Pulmonary artery endothelial cell (primary cell): ENCODE results near the gene RABIF. TPM values are rescaled to one million over a fixed set of nuclear protein-coding genes. Genes with fewer than 3 reads are reported as not detected.
"Not testable (repeated sequence)": the region's sequence is repeated elsewhere in the genome, so short reads cannot be mapped to it uniquely, and the experiment has no call there.

Experiments
- DNase-seq: peaks from one replicate; pipeline ENCODE4 v3.0.0-alpha.2; 2011; ENCODE audit warnings: low read depth, low spot score
- total RNA-seq: library from RNA; depleted of rRNA; stranded (reverse); fragments of >200 nt; gene quantifications from 2 replicates; pipeline ENCODE4 v1.2.3, GENCODE V29; 2014

The RABIF gene
- total RNA-seq, 1 donor from 2014 or later = 9.4 TPM

DNA sequence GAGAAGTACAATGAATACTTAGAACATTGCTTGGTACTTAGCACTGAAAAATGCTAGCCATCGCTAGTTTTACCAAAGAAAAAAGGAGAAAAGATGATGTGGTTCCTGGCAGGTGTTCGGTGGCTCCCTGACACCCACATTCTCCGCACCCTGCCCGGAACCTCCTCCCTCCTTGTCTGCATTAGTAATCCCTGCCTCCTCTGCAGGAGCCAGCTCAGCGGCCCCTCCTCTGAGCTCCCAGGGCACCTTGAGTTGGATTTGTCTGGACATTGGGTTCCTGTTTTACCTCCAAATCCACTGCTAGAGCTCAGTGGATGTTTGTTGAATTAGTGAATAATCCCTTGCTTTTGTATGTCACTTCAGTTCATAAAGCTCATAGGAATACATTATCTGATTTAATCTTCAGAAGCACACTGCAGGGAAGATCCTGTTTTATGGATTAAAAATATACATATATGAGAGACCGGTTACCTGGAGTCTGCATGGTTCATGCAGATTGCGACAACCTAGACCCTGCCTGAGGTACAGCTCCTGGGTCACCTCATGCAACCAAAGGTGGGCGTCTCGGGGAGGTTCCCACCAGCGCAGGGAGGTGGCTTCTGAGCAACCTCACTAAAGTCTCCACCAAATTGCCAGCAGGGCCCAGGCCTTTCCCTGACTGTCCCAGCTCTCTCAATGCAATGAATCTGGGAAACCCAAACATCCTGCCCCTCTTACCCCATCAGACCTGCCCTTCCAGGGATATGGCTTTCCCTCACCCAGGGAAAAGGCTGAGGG is 54.0 kb downstream of the RABIF start:
- DNase-seq = no peak

DNA sequence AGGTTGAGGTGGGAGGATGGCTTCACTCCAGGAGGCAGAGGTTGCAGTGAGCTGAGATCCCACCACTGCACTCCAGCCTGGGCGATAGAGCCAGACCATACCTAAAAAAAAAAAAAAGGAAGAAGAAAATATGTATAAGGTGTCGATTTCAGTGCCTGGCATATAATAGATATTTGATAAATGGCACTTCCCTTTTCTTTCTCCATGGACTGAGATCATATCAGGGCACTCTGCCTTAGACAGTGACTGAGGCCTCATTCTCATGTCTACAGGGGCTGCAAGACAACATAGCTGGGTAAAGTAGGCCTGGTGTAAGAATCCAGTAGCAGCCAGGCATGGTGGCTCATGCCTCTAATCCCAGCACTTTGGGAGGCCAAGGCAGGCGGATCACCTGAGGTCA is 57.0 kb downstream of the RABIF start:
- no peak for DNase-seq

DNA sequence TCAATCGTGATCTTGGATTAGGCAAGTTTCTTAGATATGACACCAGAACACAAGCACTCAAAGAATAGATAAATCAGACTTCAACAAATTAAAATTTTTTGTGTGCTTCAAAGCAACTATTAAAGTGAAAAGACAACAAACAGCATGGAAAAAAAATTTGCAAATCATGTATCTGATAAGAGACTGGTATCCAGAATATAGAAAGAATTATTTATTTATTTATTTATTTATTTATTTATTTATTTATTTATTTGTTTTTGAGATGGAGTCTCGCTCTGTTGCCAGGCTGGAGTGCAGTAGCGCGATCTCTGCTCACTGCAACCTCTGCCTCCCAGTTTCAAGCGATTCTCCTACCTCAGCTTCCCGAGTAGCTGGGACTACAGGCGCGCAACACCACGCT is 59.7 kb downstream of the RABIF start:
- not testable (repeated sequence) for DNase-seq

Other genes with a start within 250 kb of the RABIF start
- not detected in 2 replicates for gene SYT2, start 178.7 kb downstream of the RABIF start, total RNA-seq
- gene KDM5B, start 80.7 kb downstream of the RABIF start, total RNA-seq = 55.8 and 57.1 TPM in 2 replicates
- gene PCAT6, start 78.2 kb downstream of the RABIF start, total RNA-seq = 0.26 and 0.28 TPM in 2 replicates
- gene KLHL12, start 38.1 kb upstream of the RABIF start, total RNA-seq = 33.1 and 34.7 TPM in 2 replicates
- gene ADIPOR1, start 69.2 kb upstream of the RABIF start, total RNA-seq = 82.1 and 113 TPM in 2 replicates
- gene CYB5R1, start 78.1 kb upstream of the RABIF start, total RNA-seq = 24.3 and 32.6 TPM in 2 replicates
- 97.8 and 113 TPM in 2 replicates for gene TMEM183A, start 118.2 kb upstream of the RABIF start, total RNA-seq
- 0.11 and 0.53 TPM in 2 replicates for gene PPFIA4, start 137.3 kb upstream of the RABIF start, total RNA-seq
- not detected in 2 replicates for gene MYOG, start 196.9 kb upstream of the RABIF start, total RNA-seq
- gene ADORA1, start 238.6 kb upstream of the RABIF start, total RNA-seq = not detected in 2 replicates